Breast epithelium (tissue), 4 donors: ENCODE measurements around the gene PLEKHH1. TPM values are rescaled to one million over a fixed set of nuclear protein-coding genes. Genes with fewer than 3 reads are reported as not detected.

Source experiments
- DNase-seq, 2 donors: peaks; one replicate each; pipeline ENCODE4 v3.0.0-alpha.2; 2019; ENCODE audit warnings: low spot score in 2 of 2
- H3K27ac ChIP-seq, 2 donors: fragments of 200-600 bp; sonication (generic) in 1 of 2; one replicate each; pipeline ENCODE4 v1.5.1; 2016 to 2019; ENCODE audit warnings: mild to moderate bottlenecking in 1 of 2
- H3K27me3 ChIP-seq, 2 donors: fragments of 200-600 bp; sonication (generic) in 1 of 2; one replicate each; pipeline versions ENCODE4 v1.5.1 to v1.6.0; 2017 to 2019; ENCODE audit warnings: control low read depth in 1 of 2, mild to moderate bottlenecking in 1 of 2
- H3K36me3 ChIP-seq: fragments of 200-600 bp; one replicate; pipeline ENCODE4 v1.5.1; 2019
- H3K4me1 ChIP-seq, 2 donors: fragments of 200-600 bp; sonication (generic); one replicate each; pipeline ENCODE4 v1.5.1; 2016 to 2019; ENCODE audit warnings: control low read depth in 1 of 2
- H3K4me3 ChIP-seq, 3 donors: fragments of 200-600 bp; sonication (generic); 1 replicate in 2 of 3; 2 replicates in 1 of 3; pipeline ENCODE4 v1.5.1; 2016 to 2019; ENCODE audit warnings: mild to moderate bottlenecking in 3 of 3, moderate library complexity in 2 of 3
- H3K9me3 ChIP-seq, 2 donors: fragments of 200-600 bp; sonication (generic) in 1 of 2; one replicate each; pipeline ENCODE4 v1.5.1; 2016 to 2019; ENCODE audit warnings: control low read depth in 1 of 2
- POLR2A ChIP-seq: fragments of 450-650 bp; IDR thresholded peaks from one replicate; pipeline ENCODE4 v1.6.1; 2016; ENCODE audit warnings: antibody characterized with exemption, mild to moderate bottlenecking, moderate library complexity
- POLR2AphosphoS5 ChIP-seq, 3 donors: sonication (generic); formaldehyde crosslinking; IDR thresholded peaks; one replicate each; pipeline ENCODE4 v1.6.1; 2017; ENCODE audit warnings: antibody characterized with exemption in 3 of 3
- intact Hi-C: fragments of 100-400 bp; cut with DNase I; formaldehyde crosslinking; loops from one replicate; pipeline ENCODE4 v1.15.1; 2023; ENCODE audit warnings: low total_unique reads
- total RNA-seq, 3 donors: library from RNA; depleted of rRNA; stranded (reverse); fragments of >200 nt; gene quantifications; one replicate each; pipeline ENCODE4 v1.1.0, GENCODE V29; 2016
- TF ChIP-seq, protein P1 (sequence below), 3 donors: fragments of 450-650 bp; IDR thresholded peaks; one replicate each; pipeline ENCODE4 v1.5.1; 2016 to 2017; ENCODE audit warnings: antibody characterized with exemption in 3 of 3, mild to moderate bottlenecking in 3 of 3, moderate library complexity in 3 of 3

PLEKHH1 gene
- total RNA-seq, 3 donors from 2014 or later, result 2.9 to 18.9 (median 14.7) TPM

DNA sequence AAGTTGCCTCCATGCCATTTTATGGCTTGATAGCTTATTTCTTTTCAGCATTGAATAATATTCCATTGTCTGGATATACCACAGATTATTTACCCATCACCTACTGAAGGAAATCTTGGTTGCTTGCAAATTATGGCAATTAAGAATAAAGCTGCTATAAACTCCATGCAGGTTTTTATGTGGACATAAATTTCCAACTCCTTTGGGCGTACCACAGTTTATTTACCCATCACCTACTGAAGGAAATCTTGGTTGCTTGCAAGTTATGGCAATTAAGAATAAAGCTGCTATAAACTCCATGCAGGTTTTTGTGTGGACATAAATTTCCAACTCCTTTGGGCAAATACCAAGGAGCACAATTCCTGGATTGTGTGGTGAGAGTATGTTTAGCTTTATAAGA, 12.6 kb upstream of the PLEKHH1 start:
- intact Hi-C loops, result no loop called here
- Histone ChIP-seq H3K27me3 (no peaks in the 10 kb centered on the region), H3K4me3 (no peak overlapping the region), H3K4me1 (no peaks in the 10 kb centered on the region), H3K27ac (no peak overlapping the region), H3K36me3 (no peaks in the 10 kb centered on the region), H3K9me3 (no peaks in the 10 kb centered on the region)
- no peak for DNase-seq
- TF ChIP-seq POLR2A (no peak), POLR2AphosphoS5 (IDR thresholded peaks at IDR 0.05) (no peak)
- TF ChIP-seq, protein P1, sequence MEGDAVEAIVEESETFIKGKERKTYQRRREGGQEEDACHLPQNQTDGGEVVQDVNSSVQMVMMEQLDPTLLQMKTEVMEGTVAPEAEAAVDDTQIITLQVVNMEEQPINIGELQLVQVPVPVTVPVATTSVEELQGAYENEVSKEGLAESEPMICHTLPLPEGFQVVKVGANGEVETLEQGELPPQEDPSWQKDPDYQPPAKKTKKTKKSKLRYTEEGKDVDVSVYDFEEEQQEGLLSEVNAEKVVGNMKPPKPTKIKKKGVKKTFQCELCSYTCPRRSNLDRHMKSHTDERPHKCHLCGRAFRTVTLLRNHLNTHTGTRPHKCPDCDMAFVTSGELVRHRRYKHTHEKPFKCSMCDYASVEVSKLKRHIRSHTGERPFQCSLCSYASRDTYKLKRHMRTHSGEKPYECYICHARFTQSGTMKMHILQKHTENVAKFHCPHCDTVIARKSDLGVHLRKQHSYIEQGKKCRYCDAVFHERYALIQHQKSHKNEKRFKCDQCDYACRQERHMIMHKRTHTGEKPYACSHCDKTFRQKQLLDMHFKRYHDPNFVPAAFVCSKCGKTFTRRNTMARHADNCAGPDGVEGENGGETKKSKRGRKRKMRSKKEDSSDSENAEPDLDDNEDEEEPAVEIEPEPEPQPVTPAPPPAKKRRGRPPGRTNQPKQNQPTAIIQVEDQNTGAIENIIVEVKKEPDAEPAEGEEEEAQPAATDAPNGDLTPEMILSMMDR (IDR thresholded peaks at IDR 0.05), result no peak

DNA sequence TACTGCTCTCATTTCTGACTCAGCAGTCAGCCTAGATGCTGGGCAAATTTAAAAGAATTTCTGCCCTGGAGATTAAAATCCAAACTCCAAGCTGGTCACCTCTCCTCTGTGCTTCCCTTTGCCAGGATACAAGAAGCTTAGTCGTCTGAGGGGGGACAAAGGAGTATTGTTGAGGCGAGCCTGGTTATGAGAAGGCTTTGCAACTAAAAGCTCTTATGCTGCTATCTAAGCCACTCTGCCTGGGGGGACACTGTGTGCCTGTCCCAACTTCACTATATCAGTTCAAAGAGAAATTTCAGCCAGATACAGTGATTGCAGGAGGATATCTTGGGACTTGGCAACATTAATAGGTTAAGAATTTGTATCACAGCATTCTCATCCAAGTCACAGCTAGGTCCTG, 10.8 kb upstream of the PLEKHH1 start:
- no peak for DNase-seq
- Histone ChIP-seq H3K4me1 (no peaks in the 10 kb centered on the region), H3K4me3 (no peak overlapping the region), H3K27ac (no peak overlapping the region), H3K27me3 (no peaks in the 10 kb centered on the region), H3K9me3 (no peaks in the 10 kb centered on the region), H3K36me3 (no peaks in the 10 kb centered on the region)
- intact Hi-C loops, result no loop called here
- TF ChIP-seq POLR2AphosphoS5 (IDR thresholded peaks at IDR 0.05) (no peak), POLR2A (no peak)
- TF ChIP-seq, protein P1 (IDR thresholded peaks at IDR 0.05), result no peak

DNA sequence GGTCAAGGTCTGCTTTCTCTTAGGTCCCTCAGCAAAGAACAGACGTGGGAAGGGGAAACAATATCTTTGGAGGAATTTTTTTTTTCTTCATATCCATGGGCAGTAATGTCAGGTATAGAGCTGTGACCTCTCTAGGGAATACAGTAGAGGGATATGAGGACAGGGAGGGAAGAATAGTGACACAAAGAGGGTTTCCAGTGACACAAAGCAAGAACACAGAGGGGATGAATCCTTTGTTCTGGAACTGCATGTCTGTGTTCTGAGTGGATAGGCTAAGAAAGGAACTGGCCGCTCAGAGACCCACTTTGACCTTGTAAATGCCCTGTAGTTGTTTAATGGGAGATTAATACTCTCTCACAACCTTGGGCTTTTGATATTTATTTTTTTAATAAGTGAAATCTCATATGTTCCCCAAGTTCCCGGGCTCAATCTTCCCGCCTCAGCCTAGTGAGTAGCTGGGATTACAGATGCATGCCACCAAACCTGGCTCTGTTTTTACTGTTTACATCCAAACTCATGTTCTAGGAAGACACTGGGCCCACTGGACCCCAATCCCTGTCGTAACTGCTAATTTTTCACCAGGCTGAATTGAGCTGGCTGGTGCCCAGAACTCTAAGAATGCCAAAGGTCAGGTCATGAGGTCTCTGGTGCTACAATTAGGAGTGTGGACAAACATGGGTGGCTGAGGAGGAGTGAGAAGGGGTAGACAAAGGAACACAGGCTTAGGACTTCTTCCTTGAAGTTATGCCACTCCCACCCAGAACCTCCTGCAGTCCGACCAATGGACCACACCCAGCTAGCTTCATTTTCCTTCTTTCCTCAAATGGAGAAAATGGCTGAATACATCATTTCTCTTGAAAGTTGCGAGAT, 9.1 kb upstream of the PLEKHH1 start:
- Histone ChIP-seq H3K4me3 (no peak overlapping the region), H3K9me3 (no peaks in the 10 kb centered on the region), H3K4me1 (no peaks in the 10 kb centered on the region), H3K36me3 (no peaks in the 10 kb centered on the region), H3K27me3 (no peaks in the 10 kb centered on the region), H3K27ac (no peak overlapping the region)
- TF ChIP-seq POLR2A (no peak), POLR2AphosphoS5 (IDR thresholded peaks at IDR 0.05) (no peak)
- TF ChIP-seq, protein P1 (IDR thresholded peaks at IDR 0.05), result no peak
- DNase-seq, result no peak
- intact Hi-C loops, result no loop called here

DNA sequence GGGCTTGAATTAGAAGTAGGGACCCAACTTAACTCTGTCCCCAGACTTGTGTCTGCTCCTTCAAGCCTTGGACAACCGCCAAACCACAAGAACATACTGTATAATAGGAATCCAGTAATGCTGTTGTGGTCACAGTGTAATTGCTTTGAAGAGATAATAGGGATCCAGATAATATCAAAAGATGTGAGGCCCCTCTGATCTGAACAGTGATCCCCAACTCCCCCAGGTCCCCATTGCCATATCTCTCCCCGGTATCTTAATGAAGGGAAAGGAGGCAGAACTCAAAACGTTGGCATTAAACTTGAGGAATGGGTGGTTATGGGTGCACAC, 8.5 kb upstream of the PLEKHH1 start:
- intact Hi-C loops, result no loop called here
- Histone ChIP-seq H3K9me3 (no peaks in the 10 kb centered on the region), H3K4me1 (no peaks in the 10 kb centered on the region), H3K4me3 (no peak overlapping the region), H3K27ac (no peak overlapping the region), H3K36me3 (no peaks in the 10 kb centered on the region), H3K27me3 (no peaks in the 10 kb centered on the region)
- no peak for DNase-seq
- TF ChIP-seq, protein P1 (IDR thresholded peaks at IDR 0.05), result no peak
- no peak for TF ChIP-seq POLR2A
- TF ChIP-seq POLR2AphosphoS5 (IDR thresholded peaks at IDR 0.05), result no peak

DNA sequence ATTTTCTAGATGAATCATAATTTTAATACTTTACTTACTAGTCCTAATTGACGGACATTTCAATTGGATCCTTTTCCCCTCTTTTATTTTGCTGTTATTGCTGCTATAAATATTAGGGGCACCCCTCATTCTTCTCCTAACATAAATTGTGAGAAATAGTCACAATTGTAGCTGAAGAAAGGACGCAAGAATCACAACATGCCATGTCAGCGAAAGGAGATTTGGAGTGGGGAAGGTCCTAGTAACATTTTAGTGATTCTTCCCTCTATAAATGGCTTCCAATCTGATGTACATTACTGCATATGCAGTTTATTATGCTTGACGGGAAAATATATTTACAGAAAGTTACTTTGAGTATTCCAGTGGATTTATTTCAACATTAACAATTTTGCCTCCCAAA, 7.7 kb upstream of the PLEKHH1 start:
- no peak for DNase-seq
- H3K4me1 ChIP-seq, result no peaks in the 10 kb centered on the region
- H3K4me3 ChIP-seq, result no peak overlapping the region
- no peaks in the 10 kb centered on the region for H3K27me3 ChIP-seq
- no peaks in the 10 kb centered on the region for H3K36me3 ChIP-seq
- no peak for TF ChIP-seq POLR2AphosphoS5 (IDR thresholded peaks at IDR 0.05)
- TF ChIP-seq, protein P1 (IDR thresholded peaks at IDR 0.05), result no peak
- TF ChIP-seq POLR2A, result no peak
- intact Hi-C loops, result no loop called here
- no peak overlapping the region for H3K27ac ChIP-seq
- H3K9me3 ChIP-seq, result no peaks in the 10 kb centered on the region
